Tibial artery (tissue), 4 donors: ENCODE data around the gene PRLR.

Source experiments
- DNase-seq, 2 donors: peaks; one replicate each; pipeline ENCODE4 v3.0.0-alpha.2; 2019
- H3K27ac ChIP-seq, 2 donors: fragments of 200-600 bp; sonication (generic) in 1 of 2; 1 replicate in 1 of 2; 2 replicates in 1 of 2; pipeline ENCODE4 v1.5.1; 2018 to 2019; ENCODE audit warnings: mild to moderate bottlenecking in 1 of 2
- H3K27me3 ChIP-seq, 2 donors: fragments of 200-600 bp; sonication (generic) in 1 of 2; one replicate each; pipeline versions ENCODE4 v1.5.1 to v1.6.0; 2016 to 2019
- H3K36me3 ChIP-seq, 3 donors: fragments of 200-600 bp; sonication (generic) in 2 of 3; one replicate each; pipeline ENCODE4 v1.5.1; 2016 to 2019; ENCODE audit warnings: mild to moderate bottlenecking in 2 of 3
- H3K4me1 ChIP-seq, 4 donors: fragments of 200-600 bp; sonication (generic) in 2 of 4; 1 replicate in 3 of 4; 2 replicates in 1 of 4; pipeline ENCODE4 v1.5.1; 2016 to 2019
- H3K4me3 ChIP-seq, 2 donors: fragments of 200-600 bp; sonication (generic) in 1 of 2; 1 replicate in 1 of 2; 2 replicates in 1 of 2; pipeline ENCODE4 v1.5.1; 2018 to 2019; ENCODE audit warnings: mild to moderate bottlenecking in 2 of 2
- H3K9me3 ChIP-seq, 3 donors: fragments of 200-600 bp; sonication (generic) in 1 of 3; one replicate each; pipeline ENCODE4 v1.5.1; 2016 to 2019
- intact Hi-C: fragments of 100-400 bp; cut with DNase I; formaldehyde crosslinking; loops from one replicate; pipeline ENCODE4 v1.15.0; 2023; ENCODE audit warnings: low total_unique reads
- TF ChIP-seq, protein P1 (sequence below), 2 experiments: fragments of 200-600 bp in 1 of 2; fragments of 450-650 bp in 1 of 2; IDR thresholded peaks; one replicate each; pipeline ENCODE4 v1.5.1; 2017 to 2019; ENCODE audit warnings: antibody characterized with exemption in 2 of 2, mild to moderate bottlenecking in 1 of 2, moderate library complexity in 1 of 2

Gene PRLR

DNA sequence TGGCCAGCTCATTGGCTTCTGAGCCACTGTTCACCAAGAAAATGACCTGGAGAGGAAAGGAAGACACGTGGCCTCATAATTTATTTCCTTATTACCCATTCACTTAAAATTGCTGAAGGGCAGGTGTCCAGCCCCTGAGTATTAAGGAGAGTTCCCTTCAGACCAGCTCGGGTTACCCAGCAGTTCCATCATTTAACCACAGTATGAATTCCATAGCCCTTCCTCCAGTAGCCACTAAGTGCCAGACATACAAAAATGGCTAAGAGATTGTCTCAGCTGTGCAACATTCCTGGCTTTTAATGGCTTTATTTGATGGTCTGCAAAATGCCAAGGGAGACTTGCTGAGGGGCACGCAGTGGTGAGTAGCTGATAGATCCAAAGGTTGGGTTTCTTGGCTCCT, 195.0 kb downstream of the PRLR start:
- H3K27me3 ChIP-seq: peaks cover 0 to 4% of the 10 kb centered on the region in 2 donors
- intact Hi-C loops: no loop called here
- TF ChIP-seq, protein P1, sequence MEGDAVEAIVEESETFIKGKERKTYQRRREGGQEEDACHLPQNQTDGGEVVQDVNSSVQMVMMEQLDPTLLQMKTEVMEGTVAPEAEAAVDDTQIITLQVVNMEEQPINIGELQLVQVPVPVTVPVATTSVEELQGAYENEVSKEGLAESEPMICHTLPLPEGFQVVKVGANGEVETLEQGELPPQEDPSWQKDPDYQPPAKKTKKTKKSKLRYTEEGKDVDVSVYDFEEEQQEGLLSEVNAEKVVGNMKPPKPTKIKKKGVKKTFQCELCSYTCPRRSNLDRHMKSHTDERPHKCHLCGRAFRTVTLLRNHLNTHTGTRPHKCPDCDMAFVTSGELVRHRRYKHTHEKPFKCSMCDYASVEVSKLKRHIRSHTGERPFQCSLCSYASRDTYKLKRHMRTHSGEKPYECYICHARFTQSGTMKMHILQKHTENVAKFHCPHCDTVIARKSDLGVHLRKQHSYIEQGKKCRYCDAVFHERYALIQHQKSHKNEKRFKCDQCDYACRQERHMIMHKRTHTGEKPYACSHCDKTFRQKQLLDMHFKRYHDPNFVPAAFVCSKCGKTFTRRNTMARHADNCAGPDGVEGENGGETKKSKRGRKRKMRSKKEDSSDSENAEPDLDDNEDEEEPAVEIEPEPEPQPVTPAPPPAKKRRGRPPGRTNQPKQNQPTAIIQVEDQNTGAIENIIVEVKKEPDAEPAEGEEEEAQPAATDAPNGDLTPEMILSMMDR (IDR thresholded peaks at IDR 0.05): no peak
- H3K27ac ChIP-seq: no peak overlapping the region
- no peaks in the 10 kb centered on the region for H3K9me3 ChIP-seq
- no peaks in the 10 kb centered on the region for H3K36me3 ChIP-seq
- DNase-seq: no peak
- H3K4me1 ChIP-seq: no peaks in the 10 kb centered on the region
- no peak overlapping the region for H3K4me3 ChIP-seq

DNA sequence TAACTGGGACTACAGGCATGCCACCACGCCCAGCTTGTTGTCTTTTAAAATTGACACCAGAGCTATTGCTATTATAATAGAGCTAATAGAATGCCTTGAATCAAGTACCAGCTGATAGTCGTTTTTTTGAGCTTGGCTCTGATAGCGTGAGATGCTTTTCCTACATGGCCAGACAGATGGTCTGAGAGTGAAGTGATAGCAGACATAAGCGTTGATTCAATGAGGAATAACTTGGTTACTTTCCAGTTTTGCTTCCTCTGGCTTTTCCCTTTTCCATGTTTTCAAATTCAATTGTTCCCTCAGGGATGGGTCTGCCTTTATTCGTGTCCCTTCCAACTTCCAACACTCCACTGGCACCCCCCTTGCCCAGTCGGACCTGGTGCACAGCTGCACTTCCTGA, 197.9 kb downstream of the PRLR start:
- no peaks in the 10 kb centered on the region for H3K9me3 ChIP-seq
- no peak overlapping the region for H3K4me3 ChIP-seq
- no peaks in the 10 kb centered on the region for H3K36me3 ChIP-seq
- H3K4me1 ChIP-seq: no peaks in the 10 kb centered on the region
- intact Hi-C loops: no loop called here
- no peak for DNase-seq
- peaks cover 0 to 4% of the 10 kb centered on the region in 2 donors for H3K27me3 ChIP-seq
- TF ChIP-seq, protein P1 (IDR thresholded peaks at IDR 0.05): no peak
- no peak overlapping the region for H3K27ac ChIP-seq

DNA sequence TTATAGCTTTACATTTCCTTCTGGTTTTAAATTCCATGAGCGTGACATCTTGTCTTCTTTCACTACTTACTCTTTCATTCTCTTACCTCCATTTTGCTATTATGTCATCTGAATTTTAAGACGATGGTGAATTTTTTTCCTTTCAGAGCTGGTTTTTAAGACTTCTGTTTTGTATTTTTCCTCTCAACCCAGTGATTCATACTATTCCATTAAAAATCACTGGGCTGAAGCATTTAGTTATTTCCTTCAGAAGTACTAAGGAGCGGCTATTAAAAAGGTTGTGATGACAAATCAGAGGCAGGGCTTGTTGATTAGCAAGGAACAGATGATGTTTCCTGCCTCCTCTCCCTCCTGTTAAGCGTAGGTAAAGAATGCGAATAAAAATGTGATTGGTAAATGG, 199.0 kb downstream of the PRLR start:
- Histone ChIP-seq H3K27me3 (peaks cover 0 to 4% of the 10 kb centered on the region in 2 donors), H3K4me3 (no peak overlapping the region), H3K9me3 (no peaks in the 10 kb centered on the region), H3K27ac (no peak overlapping the region), H3K36me3 (no peaks in the 10 kb centered on the region), H3K4me1 (no peaks in the 10 kb centered on the region)
- TF ChIP-seq, protein P1 (IDR thresholded peaks at IDR 0.05): no peak
- intact Hi-C loops: no loop called here
- no peak for DNase-seq

DNA sequence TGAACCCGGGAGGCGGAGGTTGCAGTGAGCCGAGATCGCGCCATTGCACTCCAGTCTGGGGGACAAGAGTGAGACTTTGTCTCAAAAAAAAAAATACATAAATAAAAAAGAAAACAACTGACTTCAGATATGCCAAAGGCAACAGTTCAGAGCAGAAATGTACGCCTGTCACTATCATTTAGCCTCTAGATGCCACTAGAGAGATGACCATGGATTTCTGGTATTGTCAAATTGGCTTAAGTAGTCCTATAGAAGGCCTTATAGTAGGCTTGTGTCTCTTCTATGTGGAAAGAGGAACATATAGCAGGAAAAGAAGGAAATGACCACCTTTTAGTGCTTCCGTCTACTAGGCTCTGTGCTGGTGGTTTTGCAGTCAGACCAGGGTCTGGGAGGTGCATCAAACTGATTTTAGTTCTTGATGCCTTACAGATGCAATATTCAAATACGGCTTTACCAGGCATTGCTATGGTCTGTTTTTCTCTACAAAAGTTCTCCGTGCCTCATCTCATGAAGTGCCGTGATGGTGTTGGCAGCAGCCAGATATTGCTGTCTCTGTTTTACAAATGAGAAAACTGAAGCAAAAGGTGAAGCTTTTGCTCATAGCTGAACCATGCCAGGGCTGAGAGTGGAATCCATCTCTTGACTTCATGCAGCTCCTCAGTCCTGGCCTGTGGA, 199.7 kb downstream of the PRLR start:
- H3K27me3 ChIP-seq: peaks cover 0 to 4% of the 10 kb centered on the region in 2 donors
- no peaks in the 10 kb centered on the region for H3K4me1 ChIP-seq
- H3K4me3 ChIP-seq: no peak overlapping the region
- no peaks in the 10 kb centered on the region for H3K36me3 ChIP-seq
- DNase-seq: no peak
- H3K27ac ChIP-seq: no peak overlapping the region
- TF ChIP-seq, protein P1 (IDR thresholded peaks at IDR 0.05): no peak
- no peaks in the 10 kb centered on the region for H3K9me3 ChIP-seq
- intact Hi-C loops: no loop called here

DNA sequence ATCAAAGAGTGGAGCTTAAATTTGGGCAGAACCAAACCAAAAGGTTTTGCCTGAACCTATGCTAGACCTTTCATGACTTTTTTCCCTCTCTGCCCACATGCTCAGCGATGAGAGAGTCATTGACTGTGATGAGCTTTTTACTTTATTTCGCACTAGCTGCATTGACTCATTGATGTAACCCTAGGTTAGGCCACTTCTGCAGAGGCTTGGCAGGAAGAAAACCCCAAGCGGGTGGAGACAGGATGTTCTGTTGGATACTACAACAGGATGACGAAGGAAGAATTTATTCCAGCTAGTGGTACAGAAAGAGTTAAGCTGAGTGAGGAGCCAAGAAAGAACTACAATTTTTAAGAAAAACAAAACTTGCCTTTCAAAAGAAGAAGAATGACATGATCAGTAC, 201.0 kb downstream of the PRLR start:
- Histone ChIP-seq H3K4me3 (no peak overlapping the region), H3K27ac (no peak overlapping the region), H3K27me3 (peaks cover 0 to 4% of the 10 kb centered on the region in 2 donors), H3K36me3 (no peaks in the 10 kb centered on the region), H3K4me1 (no peaks in the 10 kb centered on the region), H3K9me3 (no peaks in the 10 kb centered on the region)
- no peak for DNase-seq
- TF ChIP-seq, protein P1 (IDR thresholded peaks at IDR 0.05): no peak
- intact Hi-C loops: no loop called here

DNA sequence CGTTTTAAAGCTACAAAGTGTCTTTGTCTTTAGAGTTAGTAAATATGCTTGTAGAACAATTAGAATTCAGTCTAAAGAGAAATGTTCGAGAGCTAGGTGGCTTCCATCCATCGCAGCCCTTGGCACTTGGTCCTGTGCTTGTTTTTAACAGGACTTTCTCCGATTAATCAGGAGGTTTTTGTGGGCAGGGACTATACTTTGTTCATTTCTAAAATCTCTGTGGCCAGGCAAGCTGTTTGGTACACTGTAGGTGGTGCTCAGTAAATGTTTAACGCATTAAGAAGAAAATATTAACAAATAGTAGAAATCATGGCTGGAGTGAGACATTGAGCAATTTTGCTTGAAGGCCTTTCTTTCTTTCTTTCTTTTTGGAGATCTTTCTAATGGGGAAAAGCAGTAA, 203.3 kb downstream of the PRLR start:
- Histone ChIP-seq H3K27ac (no peak overlapping the region), H3K4me3 (no peak overlapping the region), H3K9me3 (no peaks in the 10 kb centered on the region), H3K27me3 (no peaks in the 10 kb centered on the region), H3K4me1 (no peaks in the 10 kb centered on the region), H3K36me3 (no peaks in the 10 kb centered on the region)
- intact Hi-C loops: no loop called here
- no peak for DNase-seq
- TF ChIP-seq, protein P1 (IDR thresholded peaks at IDR 0.05): no peak
